ENCODE measurements around the gene OXER1.

- TF ChIP-seq GATA3 (IDR thresholded peaks at IDR 0.05; ENCODE audit: low read depth, low read length) (no peak), GATA2 (IDR thresholded peaks at IDR 0.05; ENCODE audit: low read depth, low read length) (no peak)
Observed at GRCh38 chr2:42714686-42715085, 49.2 kb downstream of the OXER1 start.
